Breast epithelium (tissue), 3 donors: ENCODE measurements around the gene OSER1.

Experiments
- POLR2A ChIP-seq: fragments of 450-650 bp; IDR thresholded peaks from one replicate; pipeline ENCODE4 v1.6.1; 2016; ENCODE audit warnings: antibody characterized with exemption, mild to moderate bottlenecking, moderate library complexity
- POLR2AphosphoS5 ChIP-seq, 3 donors: sonication (generic); formaldehyde crosslinking; IDR thresholded peaks; one replicate each; pipeline ENCODE4 v1.6.1; 2017; ENCODE audit warnings: antibody characterized with exemption in 3 of 3
- TF ChIP-seq, protein P1 (sequence below), 3 donors: fragments of 450-650 bp; IDR thresholded peaks; one replicate each; pipeline ENCODE4 v1.5.1; 2016 to 2017; ENCODE audit warnings: antibody characterized with exemption in 3 of 3, mild to moderate bottlenecking in 3 of 3, moderate library complexity in 3 of 3

DNA sequence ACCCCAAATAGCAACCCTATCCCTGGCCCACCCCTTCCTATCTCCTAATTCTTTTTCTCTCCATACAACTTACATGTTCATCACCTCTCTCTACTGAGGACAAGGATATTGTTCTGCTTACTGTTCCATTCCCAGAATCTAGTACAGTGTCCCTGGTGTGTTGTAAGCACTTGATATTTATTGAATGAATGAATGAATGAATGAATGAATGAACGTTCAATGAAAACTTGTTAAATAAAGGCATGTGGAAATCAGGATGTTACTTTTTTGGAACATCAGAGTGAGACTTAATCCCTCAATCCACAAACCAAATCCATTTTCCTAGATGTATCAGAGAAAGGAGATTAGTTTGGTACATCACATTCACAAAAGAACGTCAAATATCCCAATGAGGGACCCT is 16.8 kb downstream of the OSER1 start:
- no peak for TF ChIP-seq POLR2A
- TF ChIP-seq, protein P1, sequence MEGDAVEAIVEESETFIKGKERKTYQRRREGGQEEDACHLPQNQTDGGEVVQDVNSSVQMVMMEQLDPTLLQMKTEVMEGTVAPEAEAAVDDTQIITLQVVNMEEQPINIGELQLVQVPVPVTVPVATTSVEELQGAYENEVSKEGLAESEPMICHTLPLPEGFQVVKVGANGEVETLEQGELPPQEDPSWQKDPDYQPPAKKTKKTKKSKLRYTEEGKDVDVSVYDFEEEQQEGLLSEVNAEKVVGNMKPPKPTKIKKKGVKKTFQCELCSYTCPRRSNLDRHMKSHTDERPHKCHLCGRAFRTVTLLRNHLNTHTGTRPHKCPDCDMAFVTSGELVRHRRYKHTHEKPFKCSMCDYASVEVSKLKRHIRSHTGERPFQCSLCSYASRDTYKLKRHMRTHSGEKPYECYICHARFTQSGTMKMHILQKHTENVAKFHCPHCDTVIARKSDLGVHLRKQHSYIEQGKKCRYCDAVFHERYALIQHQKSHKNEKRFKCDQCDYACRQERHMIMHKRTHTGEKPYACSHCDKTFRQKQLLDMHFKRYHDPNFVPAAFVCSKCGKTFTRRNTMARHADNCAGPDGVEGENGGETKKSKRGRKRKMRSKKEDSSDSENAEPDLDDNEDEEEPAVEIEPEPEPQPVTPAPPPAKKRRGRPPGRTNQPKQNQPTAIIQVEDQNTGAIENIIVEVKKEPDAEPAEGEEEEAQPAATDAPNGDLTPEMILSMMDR (IDR thresholded peaks at IDR 0.05): no peak
- no peak for TF ChIP-seq POLR2AphosphoS5 (IDR thresholded peaks at IDR 0.05)
